DOHH2 (cell line): ENCODE data around the gene PKIB.

ENCODE experiments used
- EZH2phosphoT487 ChIP-seq: fragments of 200-600 bp; sonication (generic); IDR thresholded peaks from 2 replicates; pipeline ENCODE4 v1.6.1; 2017; ENCODE audit warnings: borderline replicate concordance, mild to moderate bottlenecking, antibody characterized with exemption, low read length, moderate library complexity, mixed read lengths
- TF ChIP-seq, protein P1 (sequence below): fragments of 200-600 bp; sonication (generic); IDR thresholded peaks from one replicate; pipeline ENCODE4 v1.5.1; 2014; ENCODE audit warnings: antibody characterized with exemption, mild to moderate bottlenecking, low read depth, low read length; ENCODE audit not compliant: poor library complexity, severe bottlenecking

DNA sequence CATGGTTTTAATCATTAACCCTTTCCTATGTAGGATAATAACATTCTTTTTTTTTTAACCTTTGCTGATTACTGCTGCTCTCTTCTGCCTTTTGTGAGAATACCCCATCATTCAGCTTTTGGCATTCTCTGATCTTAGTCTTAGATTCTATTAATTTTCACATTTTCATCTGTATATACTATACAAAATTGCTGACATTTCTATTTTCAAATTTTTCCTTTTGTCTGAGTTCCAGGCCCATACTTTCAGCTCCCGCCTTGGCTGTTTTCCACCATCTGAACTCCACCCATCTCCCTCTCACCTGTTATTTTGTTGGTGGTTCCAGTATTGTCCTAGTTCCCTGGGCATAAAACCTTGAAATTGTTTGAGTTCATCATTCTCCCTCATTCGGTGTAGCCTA lies 59.2 kb downstream of the PKIB start:
- TF ChIP-seq, protein P1, sequence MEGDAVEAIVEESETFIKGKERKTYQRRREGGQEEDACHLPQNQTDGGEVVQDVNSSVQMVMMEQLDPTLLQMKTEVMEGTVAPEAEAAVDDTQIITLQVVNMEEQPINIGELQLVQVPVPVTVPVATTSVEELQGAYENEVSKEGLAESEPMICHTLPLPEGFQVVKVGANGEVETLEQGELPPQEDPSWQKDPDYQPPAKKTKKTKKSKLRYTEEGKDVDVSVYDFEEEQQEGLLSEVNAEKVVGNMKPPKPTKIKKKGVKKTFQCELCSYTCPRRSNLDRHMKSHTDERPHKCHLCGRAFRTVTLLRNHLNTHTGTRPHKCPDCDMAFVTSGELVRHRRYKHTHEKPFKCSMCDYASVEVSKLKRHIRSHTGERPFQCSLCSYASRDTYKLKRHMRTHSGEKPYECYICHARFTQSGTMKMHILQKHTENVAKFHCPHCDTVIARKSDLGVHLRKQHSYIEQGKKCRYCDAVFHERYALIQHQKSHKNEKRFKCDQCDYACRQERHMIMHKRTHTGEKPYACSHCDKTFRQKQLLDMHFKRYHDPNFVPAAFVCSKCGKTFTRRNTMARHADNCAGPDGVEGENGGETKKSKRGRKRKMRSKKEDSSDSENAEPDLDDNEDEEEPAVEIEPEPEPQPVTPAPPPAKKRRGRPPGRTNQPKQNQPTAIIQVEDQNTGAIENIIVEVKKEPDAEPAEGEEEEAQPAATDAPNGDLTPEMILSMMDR: no peak
- TF ChIP-seq EZH2phosphoT487: no peak
